MG63 (cell line): ENCODE measurements around the gene GALNT2. TPM values are rescaled to one million over a fixed set of nuclear protein-coding genes. Genes with fewer than 3 reads are reported as not detected.

Experiments used
- DNase-seq: peaks from one replicate; pipeline ENCODE4 v3.0.0-alpha.2; 2020
- H3K27me3 ChIP-seq: fragments of 250-450 bp; sonication (Bioruptor Pico); 2 replicates; pipeline ENCODE4 v1.5.1; 2020; ENCODE audit warnings: mild to moderate bottlenecking, moderate library complexity
- H3K36me3 ChIP-seq: fragments of 250-450 bp; sonication (Bioruptor Pico); 2 replicates; pipeline ENCODE4 v1.5.1; 2020; ENCODE audit warnings: mild to moderate bottlenecking, moderate library complexity
- H3K4me3 ChIP-seq: fragments of 250-450 bp; sonication (Bioruptor Pico); 2 replicates; pipeline ENCODE4 v1.5.1; 2020; ENCODE audit warnings: mild to moderate bottlenecking, moderate library complexity
- H3K9me3 ChIP-seq: fragments of 250-450 bp; sonication (Bioruptor Pico); 2 replicates; pipeline ENCODE4 v1.5.1; 2020; ENCODE audit warnings: mild to moderate bottlenecking, moderate library complexity
- total RNA-seq: library from RNA; depleted of rRNA; stranded (reverse); fragments of >200 nt; shearing (Covaris generic); gene quantifications from 2 replicates; pipeline ENCODE4 v1.2.3, GENCODE V29; 2014; ENCODE audit warnings: low replicate concordance; rRNA removed

GALNT2 gene
- 107 and 149 TPM in 2 replicates for total RNA-seq

DNA sequence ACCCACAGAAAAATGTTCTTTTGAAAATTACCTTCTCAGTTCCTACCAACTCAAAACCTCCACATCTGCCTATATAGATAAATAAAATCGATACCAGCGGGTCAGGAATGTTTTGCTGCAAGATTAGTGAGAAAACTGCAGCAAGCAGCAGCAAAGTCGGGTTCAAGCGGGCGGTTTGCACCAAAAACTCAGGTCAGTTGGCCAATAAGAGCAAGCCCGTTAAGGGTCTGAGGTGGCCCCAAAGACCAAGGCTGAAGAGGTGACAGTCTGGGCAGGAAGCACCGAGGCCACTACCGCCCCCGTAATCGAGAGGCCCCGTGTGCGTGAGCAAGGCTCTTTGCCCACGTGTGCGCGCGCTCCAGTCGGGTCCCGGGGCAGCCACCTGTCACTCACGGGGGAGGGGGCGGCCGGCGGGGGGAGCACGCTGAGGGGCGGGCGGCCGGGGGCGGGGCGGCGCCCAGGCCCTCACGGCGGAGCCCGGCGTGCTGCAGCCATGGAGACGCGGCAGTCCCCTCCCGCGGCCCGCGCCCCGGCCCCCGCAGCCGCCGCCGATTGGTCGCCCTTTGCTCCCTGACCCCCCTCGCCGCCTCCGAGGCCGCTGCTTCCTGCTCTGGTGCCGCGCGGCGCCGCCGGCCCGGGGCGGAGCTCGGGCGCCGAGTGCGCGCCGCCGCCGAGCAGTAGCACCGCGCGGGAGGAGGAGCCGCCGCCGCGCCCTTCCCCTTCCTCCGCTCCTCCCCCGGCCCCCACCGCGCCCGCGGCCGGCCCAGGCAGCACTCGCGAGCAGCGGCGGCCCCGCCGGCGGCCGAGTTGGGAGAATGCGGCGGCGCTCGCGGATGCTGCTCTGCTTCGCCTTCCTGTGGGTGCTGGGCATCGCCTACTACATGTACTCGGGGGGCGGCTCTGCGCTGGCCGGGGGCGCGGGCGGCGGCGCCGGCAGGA is at the start of gene GALNT2:
Gene GALNT2, plus strand, starts transcription at position 773 of the 939 bp plus-strand sequence. Its CDS starts 43 bp downstream, at position 816.
- Histone ChIP-seq H3K4me3 (peak within 1 kb of the TSS; percentile 94), H3K27me3 (no peaks in the 10 kb centered on the region), H3K9me3 (peaks cover 4% of the 10 kb centered on the region; the same call in 1 of the 2 replicates), H3K36me3 (no peaks in the 10 kb centered on the region)
- DNase-seq, result peak; percentile 96

DNA sequence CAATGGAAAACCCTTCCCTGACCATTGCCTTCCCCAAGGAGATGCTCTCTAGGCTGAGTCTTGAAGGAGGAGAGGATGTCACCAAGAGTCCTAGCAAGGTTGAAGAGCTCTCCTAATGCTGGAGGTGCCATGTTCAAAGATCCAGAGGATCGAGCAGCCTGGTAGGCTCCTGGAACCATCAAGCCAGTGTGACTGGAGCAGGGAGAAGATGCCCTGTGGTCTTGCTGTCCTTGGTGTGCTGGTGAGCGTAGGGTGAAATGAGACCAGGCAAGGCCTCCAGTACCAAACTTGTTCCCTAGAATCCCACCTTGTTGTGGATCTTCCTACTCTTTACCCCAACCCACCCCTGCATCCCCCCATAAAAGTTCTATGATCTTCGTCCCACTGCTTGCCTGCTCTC is 46.6 kb upstream of the GALNT2 start:
- H3K27me3 ChIP-seq, result no peaks in the 10 kb centered on the region; the same call in 1 of the 2 replicates
- no peak overlapping the region for H3K4me3 ChIP-seq
- H3K9me3 ChIP-seq, result no peaks in the 10 kb centered on the region
- DNase-seq, result no peak
- no peaks in the 10 kb centered on the region for H3K36me3 ChIP-seq

DNA sequence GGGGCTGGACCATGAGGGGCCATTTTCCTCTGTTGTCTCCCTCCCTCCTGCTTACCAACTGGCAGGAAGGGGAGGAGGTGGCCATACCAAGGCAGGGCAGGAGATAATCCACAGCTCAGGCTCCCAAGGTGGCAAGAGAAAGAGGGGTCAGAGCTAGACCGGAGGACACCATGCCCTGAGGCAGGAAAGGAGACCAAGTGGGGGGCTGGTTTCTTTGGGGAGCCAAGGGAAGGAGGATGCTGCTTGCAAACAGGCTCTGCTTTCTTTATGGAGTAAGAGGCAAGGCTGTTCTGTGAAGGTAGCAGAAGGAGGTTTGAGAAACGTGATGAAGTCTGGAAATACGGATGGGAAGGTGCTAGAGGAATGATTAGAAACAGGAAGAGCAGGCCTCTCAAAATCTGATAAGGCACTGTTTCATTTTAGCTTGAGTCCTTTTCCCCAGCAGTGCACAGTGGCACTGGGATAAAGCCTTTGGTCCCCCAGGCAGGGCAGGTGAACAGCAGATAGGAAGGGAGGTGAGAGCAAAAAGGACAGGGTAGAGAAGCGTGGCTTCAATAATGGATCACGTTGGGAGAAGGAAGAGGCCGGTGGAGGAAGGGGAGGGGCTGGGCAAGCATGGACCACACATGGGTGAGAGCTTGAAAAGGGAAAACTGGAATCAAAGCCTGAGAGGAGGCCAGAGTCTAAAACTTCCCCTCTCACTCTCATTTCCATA is 44.2 kb upstream of the GALNT2 start:
- Histone ChIP-seq H3K36me3 (no peaks in the 10 kb centered on the region), H3K9me3 (no peaks in the 10 kb centered on the region), H3K27me3 (no peaks in the 10 kb centered on the region; the same call in 1 of the 2 replicates), H3K4me3 (no peak overlapping the region)
- DNase-seq, result no peak

DNA sequence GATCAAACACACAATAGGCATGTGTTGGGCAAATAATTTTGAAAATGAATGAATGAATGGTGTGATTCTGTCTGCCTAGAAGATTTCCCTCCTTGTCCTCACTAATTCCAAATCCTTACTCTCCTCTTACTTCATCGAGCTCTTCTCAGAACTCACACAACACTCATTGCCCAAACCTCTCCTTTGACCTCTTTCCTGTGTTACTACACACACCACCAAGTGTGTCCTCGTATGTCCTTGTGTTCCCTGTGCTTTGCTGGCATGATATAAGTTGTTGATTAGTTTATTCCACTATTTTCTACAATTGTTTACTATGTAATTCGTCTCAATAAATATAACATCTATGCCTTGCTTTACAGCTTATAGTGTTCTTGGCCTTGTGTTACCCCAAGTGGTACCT is 41.4 kb upstream of the GALNT2 start:
- Histone ChIP-seq H3K4me3 (no peak overlapping the region), H3K36me3 (no peaks in the 10 kb centered on the region), H3K27me3 (no peaks in the 10 kb centered on the region; the same call in 1 of the 2 replicates)

DNA sequence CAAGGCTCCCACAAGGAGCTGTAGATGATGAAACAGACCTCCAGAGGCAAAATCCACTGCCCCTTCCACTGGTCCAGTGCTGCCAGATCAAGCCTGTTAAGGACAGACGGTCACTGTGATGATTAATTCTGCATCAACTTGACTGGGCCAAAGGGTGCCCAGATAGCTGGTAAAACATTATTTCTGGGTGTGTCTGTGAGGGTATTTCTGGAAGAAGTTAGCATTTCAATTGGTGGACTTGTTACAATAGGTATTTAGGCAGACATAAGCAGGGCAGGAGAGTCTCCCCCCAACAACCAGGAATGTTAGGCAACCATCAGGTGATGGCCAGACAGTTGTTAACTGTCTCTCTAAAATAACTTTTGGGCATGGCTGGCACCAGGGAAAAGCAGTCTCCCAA is 40.9 kb upstream of the GALNT2 start:
- H3K9me3 ChIP-seq, result no peaks in the 10 kb centered on the region
- H3K27me3 ChIP-seq, result no peaks in the 10 kb centered on the region; the same call in 1 of the 2 replicates
- no peak overlapping the region for H3K4me3 ChIP-seq
- no peaks in the 10 kb centered on the region for H3K36me3 ChIP-seq
- no peak for DNase-seq

More for the DNA sequence above, 41.4 kb upstream of the GALNT2 start:
- H3K9me3 ChIP-seq, result no peaks in the 10 kb centered on the region
- no peak for DNase-seq

DNA sequence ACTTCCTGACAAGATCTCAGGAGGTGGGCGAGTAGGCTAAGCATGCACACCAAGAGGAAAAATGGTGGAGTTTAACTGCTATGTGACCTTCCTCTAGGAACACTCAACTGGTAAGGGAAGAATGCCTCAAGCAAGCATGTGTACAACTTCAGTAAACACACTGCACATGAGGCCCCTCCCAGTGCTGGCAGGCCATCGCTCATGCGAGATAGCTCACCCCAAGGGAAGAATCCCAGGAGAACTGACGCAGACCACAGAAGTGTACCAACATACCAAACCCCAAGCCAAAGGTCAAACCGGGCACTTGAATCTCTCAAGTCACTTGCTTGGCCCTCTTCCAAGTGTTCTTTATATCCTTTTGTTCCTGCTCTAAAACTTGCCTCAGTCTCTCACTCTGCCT is 40.5 kb upstream of the GALNT2 start:
- no peak for DNase-seq
- H3K4me3 ChIP-seq, result no peak overlapping the region
- no peaks in the 10 kb centered on the region for H3K36me3 ChIP-seq
- no peaks in the 10 kb centered on the region for H3K9me3 ChIP-seq
- no peaks in the 10 kb centered on the region; the same call in 1 of the 2 replicates for H3K27me3 ChIP-seq

DNA sequence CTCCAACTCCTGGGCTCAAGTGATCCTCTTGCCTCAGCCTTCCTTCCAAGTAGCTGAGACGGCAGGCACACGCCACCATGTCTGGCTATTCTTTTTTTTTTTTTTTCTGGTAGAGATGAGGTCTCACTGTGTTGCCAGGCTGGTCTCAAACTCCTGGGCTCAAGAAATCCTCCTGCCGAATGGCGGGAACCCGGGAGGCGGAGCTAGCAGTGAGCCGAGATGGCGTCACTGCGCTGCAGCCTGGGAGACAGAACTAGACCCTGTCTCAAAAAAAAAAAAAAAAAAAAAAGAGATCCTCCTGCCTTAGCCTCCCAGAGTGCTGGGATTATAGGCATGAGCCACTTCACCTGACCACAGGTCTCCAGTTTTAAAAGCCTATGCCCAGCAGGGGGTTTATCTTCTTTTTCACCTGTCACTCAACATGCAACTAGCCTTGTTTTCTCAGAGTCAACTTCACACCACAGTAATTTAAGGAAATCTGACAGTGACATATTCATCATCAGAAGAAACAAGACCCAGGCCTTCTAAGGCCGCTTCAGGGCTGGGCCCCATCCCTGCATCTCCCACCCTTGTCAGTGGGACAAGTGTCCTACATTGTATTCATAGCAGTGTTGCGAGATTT is 38.3 kb upstream of the GALNT2 start:
- Histone ChIP-seq H3K27me3 (no peaks in the 10 kb centered on the region; the same call in 1 of the 2 replicates), H3K4me3 (no peak overlapping the region), H3K9me3 (0 out of 2 replicates have a peak, but pooled peaks cover 3% of the 10 kb centered on the region), H3K36me3 (no peaks in the 10 kb centered on the region)
- no peak for DNase-seq

DNA sequence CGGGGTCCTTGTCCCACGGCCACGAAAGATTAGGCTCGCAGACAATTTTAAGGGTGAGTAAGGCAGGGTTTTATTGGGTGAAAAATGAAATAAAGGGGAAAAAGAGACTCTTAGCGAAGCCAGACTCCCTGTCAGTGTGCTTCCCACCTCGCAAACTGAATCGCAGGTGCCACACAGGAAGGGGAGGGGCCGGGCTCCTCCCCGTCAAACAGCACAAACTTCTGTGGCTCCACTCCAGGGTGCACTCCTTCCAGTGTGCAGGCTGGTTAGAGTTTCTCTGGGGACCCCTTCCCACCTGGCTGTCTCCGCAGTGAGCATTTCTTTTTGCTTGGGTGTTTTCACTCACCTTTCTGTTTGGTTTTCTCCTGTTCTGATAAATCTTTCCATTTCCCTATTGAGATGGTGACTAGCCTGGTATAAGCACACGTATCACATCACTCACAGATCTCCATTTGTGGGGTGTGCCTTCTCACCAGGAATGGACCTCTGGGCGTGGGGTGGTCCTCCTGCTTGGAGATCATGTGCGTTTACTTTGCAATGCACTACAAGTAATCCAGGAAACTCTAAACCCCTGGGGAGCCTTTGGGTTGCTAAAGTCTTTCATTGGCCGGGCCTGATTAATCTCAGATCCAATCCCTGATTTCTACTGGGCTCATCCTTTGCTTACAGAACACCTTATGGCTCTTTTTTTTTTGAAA is 37.6 kb upstream of the GALNT2 start:
- Histone ChIP-seq H3K36me3 (no peaks in the 10 kb centered on the region), H3K27me3 (no peaks in the 10 kb centered on the region; the same call in 1 of the 2 replicates), H3K4me3 (no peak overlapping the region), H3K9me3 (0 out of 2 replicates have a peak, but pooled peaks cover 3% of the 10 kb centered on the region)
- DNase-seq, result no peak

DNA sequence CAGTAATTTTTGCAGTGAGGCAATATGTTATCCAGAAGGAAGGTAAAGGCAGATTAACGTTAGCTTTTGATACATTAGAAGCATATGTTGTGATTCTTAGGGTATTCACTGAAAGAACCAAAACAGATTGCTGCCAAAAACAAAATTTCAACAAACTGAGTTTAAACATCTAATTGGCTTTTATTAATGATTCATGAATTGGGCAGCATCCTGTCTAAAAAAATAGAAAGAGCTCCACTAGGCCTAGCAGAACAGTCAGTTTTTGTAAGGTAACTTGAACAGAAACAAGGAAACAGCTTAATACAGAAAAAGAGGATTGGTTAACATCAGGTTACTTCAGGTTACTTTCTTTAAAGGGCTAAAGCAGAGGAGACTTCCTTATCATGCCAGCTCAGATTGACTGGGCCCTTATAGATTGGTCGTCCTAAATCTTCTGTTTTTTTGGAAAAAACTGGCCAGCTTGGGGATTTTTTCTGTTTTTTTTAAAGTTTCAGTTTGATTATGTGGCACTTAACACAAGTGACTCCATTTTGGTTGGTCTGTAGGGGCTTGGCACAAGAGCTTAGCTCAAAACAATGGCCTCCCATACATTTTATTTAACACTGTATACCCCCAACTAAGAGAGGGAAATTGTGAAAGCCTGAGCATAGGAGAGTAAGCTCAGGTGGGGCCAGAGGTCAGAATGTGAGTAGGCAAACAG is 36.8 kb upstream of the GALNT2 start:
- peaks cover 7% of the 10 kb centered on the region for H3K9me3 ChIP-seq
- H3K27me3 ChIP-seq, result no peaks in the 10 kb centered on the region; the same call in 1 of the 2 replicates
- no peak overlapping the region for H3K4me3 ChIP-seq
- no peaks in the 10 kb centered on the region for H3K36me3 ChIP-seq
- no peak for DNase-seq

DNA sequence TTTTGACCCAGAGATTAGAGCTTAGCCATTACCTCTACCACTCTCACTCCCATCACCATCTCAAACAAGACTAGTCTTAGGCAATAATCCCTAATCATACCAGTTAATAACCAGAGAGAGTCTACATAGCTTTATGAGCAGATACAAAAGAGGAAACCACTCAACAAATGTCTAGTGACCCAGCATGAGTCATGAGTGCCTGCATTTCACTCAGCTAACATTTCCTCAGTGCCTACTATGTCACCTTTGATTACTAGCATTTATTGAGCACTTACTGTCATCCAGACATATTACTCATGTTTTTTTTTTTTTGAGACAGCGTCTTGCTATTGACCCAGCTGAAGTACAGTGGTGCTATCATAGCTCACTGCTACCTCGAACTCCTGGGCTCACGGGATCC is 35.9 kb upstream of the GALNT2 start:
- no peak overlapping the region for H3K4me3 ChIP-seq
- no peak for DNase-seq
- no peaks in the 10 kb centered on the region for H3K36me3 ChIP-seq
- H3K9me3 ChIP-seq, result peaks cover 14% of the 10 kb centered on the region
- H3K27me3 ChIP-seq, result no peaks in the 10 kb centered on the region; the same call in 1 of the 2 replicates

DNA sequence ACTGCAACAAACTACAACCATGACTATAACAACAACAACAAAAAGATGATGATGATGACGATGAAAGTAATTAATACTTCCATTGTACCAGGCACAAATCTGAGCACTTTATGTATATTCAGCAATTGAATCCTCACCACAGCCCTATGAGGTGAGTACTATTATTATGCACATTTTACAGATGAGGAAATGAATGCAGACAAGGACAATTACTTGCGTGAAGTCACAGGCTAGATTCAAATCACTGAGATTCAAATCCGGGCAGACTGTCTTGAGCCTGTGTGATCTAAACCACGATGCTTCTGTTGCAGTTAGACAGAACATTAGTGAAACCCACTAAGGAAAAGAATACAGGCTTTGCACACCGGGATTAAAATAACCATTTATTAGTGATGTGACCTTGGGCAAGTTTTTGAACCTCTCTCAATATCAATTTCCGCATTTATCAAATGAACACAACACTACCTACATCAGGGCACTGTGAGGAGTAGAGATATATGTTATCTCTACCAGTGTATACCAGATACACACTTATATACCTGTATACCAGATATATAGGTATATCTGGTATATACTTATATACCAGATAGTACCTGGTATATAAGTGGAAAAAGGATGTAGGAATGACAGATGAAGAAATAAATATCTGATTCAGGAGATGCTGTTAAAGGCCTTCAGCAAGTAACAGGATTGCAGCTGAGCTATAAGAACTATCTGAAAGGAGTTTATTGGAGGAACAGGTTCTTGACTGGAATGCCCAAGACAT is 34.3 kb upstream of the GALNT2 start:
- H3K27me3 ChIP-seq, result no peaks in the 10 kb centered on the region; the same call in 1 of the 2 replicates
- H3K36me3 ChIP-seq, result no peaks in the 10 kb centered on the region
- peaks cover 17% of the 10 kb centered on the region for H3K9me3 ChIP-seq
- DNase-seq, result no peak
- H3K4me3 ChIP-seq, result no peak overlapping the region

DNA sequence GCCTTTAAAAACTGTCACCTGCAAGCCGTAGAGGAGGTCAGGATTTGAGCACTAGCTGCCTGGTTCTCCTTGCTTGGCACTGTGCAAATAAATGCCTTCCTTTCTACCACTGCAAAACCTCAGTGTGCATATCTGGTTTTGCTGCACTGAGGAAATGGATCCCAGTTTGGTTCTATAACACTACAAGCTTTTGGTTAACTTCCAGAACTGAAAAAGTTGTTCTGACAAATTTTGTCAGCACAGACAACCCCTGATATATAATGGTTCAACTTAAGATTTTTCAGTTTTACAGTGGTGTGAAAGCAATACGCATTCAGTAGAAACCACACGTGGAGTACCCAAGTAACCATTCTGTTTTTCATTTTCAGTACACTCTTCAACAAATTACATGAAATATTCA is 29.8 kb upstream of the GALNT2 start:
- no peak overlapping the region for H3K4me3 ChIP-seq
- H3K9me3 ChIP-seq, result peaks cover 17% of the 10 kb centered on the region
- no peak for DNase-seq
- no peaks in the 10 kb centered on the region for H3K27me3 ChIP-seq
- no peaks in the 10 kb centered on the region for H3K36me3 ChIP-seq

DNA sequence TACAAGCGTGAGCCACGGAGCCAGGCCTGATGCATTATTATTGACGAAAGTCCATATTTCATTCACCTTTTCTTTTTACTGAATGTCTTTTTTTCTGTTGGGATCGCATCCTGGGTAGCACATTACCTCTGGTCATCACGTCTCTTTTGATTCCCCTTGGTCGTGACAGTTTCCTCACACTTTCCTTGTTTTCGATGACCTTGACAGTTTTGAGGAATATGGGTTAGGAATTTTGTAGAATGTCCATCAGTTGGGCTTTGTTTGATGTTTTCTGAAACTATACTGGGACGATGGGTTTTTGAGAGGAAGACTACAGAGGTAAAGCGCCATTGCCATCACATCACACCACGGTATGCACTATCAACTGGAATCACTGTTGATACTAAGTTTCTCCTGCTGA is 26.6 kb upstream of the GALNT2 start:
- DNase-seq, result no peak
- H3K9me3 ChIP-seq, result peaks cover 8% of the 10 kb centered on the region
- H3K4me3 ChIP-seq, result no peak overlapping the region
- no peaks in the 10 kb centered on the region for H3K36me3 ChIP-seq
- peaks cover 13% of the 10 kb centered on the region for H3K27me3 ChIP-seq

DNA sequence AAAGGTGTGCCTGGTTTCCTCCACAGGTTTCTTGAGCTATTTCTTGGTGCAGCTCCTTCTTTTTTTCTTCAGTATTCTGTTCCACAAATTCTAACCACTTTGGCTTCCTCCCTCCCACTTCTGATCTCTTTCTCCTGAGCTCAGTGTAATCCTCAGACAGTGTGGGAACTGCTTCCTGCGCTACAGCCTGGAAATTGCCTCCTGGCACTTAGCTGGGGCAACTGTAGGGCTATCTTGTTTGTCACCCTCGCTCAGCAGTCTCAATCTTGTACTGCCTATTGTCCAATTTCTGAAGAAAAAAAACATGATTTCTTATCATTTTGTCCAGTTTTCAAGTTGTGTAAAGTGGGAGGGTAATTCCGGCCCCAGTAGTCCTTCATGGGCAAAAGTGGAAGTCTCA is 24.0 kb upstream of the GALNT2 start:
- H3K36me3 ChIP-seq, result no peaks in the 10 kb centered on the region
- DNase-seq, result no peak
- no peak overlapping the region for H3K4me3 ChIP-seq
- H3K9me3 ChIP-seq, result no peaks in the 10 kb centered on the region
- peaks cover 13% of the 10 kb centered on the region for H3K27me3 ChIP-seq

DNA sequence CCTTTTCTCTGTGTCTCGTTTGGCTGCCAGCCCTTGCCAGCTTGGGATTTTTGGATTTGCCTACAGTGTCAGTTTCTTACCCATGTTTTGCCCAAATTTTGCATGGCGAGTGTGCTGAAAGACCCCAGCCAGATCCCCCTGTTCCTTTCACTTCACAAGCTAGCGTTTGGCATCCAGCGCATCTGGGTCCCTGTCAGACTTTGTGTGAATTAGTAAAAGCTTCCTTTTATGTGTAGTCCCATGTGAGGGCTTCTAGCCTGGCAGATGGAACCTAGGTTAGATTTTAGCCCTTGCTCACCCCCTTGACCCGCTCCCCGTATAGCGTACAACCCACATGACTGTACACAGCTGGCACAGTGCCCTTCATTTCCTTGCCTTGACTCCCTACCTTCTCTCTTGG is 22.3 kb upstream of the GALNT2 start:
- Histone ChIP-seq H3K9me3 (no peaks in the 10 kb centered on the region), H3K27me3 (peaks cover 16% of the 10 kb centered on the region), H3K4me3 (no peak overlapping the region), H3K36me3 (no peaks in the 10 kb centered on the region)
- no peak for DNase-seq
